ENCODE measurements around the gene MCTS1. TPM values are rescaled to one million over a fixed set of nuclear protein-coding genes. Genes with fewer than 3 reads are reported as not detected.

Gene MCTS1
- total RNA-seq, 4 donors from 2014 or later, result 11.6 to 23.7 (median 15.1) TPM

- no peak for DNase-seq (ENCODE audit: low spot score in 2 of 2)
- no peak overlapping the region for H3K4me3 ChIP-seq (ENCODE audit: low read depth, poor library complexity, severe bottlenecking)
- intact Hi-C loops (cut with DNase I; ENCODE audit: low total_unique reads), result no loop called here
- TF ChIP-seq, protein P1, sequence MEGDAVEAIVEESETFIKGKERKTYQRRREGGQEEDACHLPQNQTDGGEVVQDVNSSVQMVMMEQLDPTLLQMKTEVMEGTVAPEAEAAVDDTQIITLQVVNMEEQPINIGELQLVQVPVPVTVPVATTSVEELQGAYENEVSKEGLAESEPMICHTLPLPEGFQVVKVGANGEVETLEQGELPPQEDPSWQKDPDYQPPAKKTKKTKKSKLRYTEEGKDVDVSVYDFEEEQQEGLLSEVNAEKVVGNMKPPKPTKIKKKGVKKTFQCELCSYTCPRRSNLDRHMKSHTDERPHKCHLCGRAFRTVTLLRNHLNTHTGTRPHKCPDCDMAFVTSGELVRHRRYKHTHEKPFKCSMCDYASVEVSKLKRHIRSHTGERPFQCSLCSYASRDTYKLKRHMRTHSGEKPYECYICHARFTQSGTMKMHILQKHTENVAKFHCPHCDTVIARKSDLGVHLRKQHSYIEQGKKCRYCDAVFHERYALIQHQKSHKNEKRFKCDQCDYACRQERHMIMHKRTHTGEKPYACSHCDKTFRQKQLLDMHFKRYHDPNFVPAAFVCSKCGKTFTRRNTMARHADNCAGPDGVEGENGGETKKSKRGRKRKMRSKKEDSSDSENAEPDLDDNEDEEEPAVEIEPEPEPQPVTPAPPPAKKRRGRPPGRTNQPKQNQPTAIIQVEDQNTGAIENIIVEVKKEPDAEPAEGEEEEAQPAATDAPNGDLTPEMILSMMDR (IDR thresholded peaks at IDR 0.05), result no peak
- TF ChIP-seq POLR2A (IDR thresholded peaks at IDR 0.05), result no peak
Measured at GRCh38 chrX:120614816-120615215, 10.9 kb downstream of the MCTS1 start.

DNA sequence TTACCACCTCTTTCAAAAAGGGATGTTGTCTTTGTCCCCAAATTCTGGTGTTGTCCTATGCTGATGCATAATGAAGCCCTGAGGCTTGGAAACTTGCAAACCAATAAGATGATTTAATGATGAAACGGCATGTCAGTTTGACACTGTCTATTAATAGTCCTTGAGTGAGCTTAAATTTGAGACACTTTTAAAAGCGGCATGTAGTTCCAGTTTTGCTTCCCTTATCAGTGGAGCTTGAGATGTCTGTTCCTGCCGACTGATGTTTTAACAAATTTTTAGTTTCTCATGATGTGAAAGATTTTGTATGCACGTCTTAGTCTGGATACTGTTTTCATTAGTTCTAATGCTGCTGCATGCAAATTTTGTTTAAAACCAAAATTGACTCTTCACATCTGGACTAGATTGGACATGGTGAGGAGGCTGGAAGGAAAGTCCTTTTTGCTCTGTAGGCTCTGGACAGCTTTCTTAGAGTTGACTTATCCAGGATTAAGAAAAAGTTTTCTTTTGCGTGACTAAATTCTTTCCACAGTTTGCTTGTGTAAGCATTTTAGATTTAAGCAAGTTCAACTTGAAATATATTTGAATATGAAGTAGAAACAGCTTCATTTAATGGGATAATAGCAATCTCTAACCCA, 14.2 kb downstream of the MCTS1 start:
- intact Hi-C loops (cut with DNase I; ENCODE audit: low total_unique reads), result no loop called here
- DNase-seq (ENCODE audit: low spot score in 2 of 2), result no peak
- H3K4me3 ChIP-seq (ENCODE audit: low read depth, poor library complexity, severe bottlenecking), result no peak overlapping the region
- WGBS, 2 donors, result 40 to 62% methylated on average over 5 of the region's 5 CpGs
- no peak for TF ChIP-seq POLR2A (IDR thresholded peaks at IDR 0.05)
- TF ChIP-seq, protein P1 (IDR thresholded peaks at IDR 0.05), result no peak

DNA sequence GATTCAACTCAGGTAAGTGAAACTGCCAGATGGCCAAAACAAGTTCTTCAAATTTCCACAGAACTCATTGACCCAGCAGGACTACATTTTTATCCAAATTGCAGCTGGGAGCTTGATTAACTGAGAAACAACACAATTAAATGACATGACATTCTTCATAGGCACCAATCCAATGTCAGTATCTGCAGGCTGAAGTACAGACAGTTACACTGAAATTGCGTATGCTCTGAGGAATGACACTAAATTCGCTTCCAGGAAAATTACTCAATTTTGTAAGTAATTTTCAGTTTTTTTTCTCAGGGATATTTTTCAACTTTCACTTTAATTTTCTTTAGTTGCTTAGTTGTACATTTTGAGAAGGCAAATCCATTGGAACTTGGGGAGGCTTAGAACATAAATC, 21.5 kb downstream of the MCTS1 start:
- DNase-seq (ENCODE audit: low spot score in 2 of 2), result no peak
- TF ChIP-seq, protein P1 (IDR thresholded peaks at IDR 0.05), result no peak
- no peak for TF ChIP-seq POLR2A (IDR thresholded peaks at IDR 0.05)
- H3K4me3 ChIP-seq (ENCODE audit: low read depth, poor library complexity, severe bottlenecking), result no peak overlapping the region
- WGBS, 2 donors, result 47 to 53% methylated on average over 2 of the region's 2 CpGs
- intact Hi-C loops (cut with DNase I; ENCODE audit: low total_unique reads), result no loop called here

- peak; percentile 87 to 97 for DNase-seq (ENCODE audit: low spot score in 2 of 2)
- no peak for TF ChIP-seq POLR2A (IDR thresholded peaks at IDR 0.05)
- TF ChIP-seq, protein P1 (IDR thresholded peaks at IDR 0.05), result no peak
- intact Hi-C loops (cut with DNase I; ENCODE audit: low total_unique reads), result no loop called here
- H3K4me3 ChIP-seq (ENCODE audit: low read depth, poor library complexity, severe bottlenecking), result peak within 1 kb of the TSS; percentile 53
- 0 to 44% methylated on average over 22 to 68 of the region's 68 CpGs for WGBS, 2 donors
Measured at GRCh38 chrX:120629667-120630537, 26.0 kb downstream of the MCTS1 start, which contains the start of gene C1GALT1C1. Gene C1GALT1C1 (minus strand): TSS chrX:120630054. CDS start chrX:120627166, 2,888 bp downstream.

GRCh38 chrX:120638619-120639018, 34.7 kb downstream of the MCTS1 start:
- intact Hi-C loops (cut with DNase I; ENCODE audit: low total_unique reads), result no loop called here
- 74 to 81% methylated on average over 4 of the region's 4 CpGs for WGBS, 2 donors
- no peak for TF ChIP-seq POLR2A (IDR thresholded peaks at IDR 0.05)
- TF ChIP-seq, protein P1 (IDR thresholded peaks at IDR 0.05), result no peak

More at GRCh38 chrX:120638619-120639018, 34.7 kb downstream of the MCTS1 start:
- no peak for DNase-seq (ENCODE audit: low spot score in 2 of 2)
- no peak overlapping the region for H3K4me3 ChIP-seq (ENCODE audit: low read depth, poor library complexity, severe bottlenecking)
